ENCODE results near the gene FNTB. TPM values are rescaled to one million over a fixed set of nuclear protein-coding genes. Genes with fewer than 3 reads are reported as not detected.

FNTB gene
- total and polyA plus RNA-seq, 2 of the 13 experiments (the other 11 are each of a cell fraction or from before 2014, with no cell fraction given), result 23.6 to 28.5 TPM

- no peak for TF ChIP-seq DZIP1 (CRISPR knock-in tag; IDR thresholded peaks at IDR 0.05)
- TF ChIP-seq HNRNPL (IDR thresholded peaks at IDR 0.05; ENCODE audit: low read depth, low read length), result 0 out of 2 replicates have a peak, but pooled peaks have one; percentile 17
- no peak for TF ChIP-seq TRIM22 (IDR thresholded peaks at IDR 0.05)
- TF ChIP-seq ZNF652 (CRISPR knock-in tag; IDR thresholded peaks at IDR 0.05; ENCODE audit: borderline replicate concordance, low read depth), result peak; percentile 78
- no peak for TF ChIP-seq ZNF274 (CRISPR knock-in tag; IDR thresholded peaks at IDR 0.05)
Observed at GRCh38 chr14:64960762-64961276, 25.9 kb upstream of the FNTB start (continued).

- Histone ChIP-seq H3K9ac (ENCODE audit: insufficient read depth, low read depth, low read length) (no peak overlapping the region), H3K27ac (ENCODE audit: extremely low read length, insufficient read depth, low read length) (no peak overlapping the region), H3K4me3 (replicated peaks in 1 of 3; ENCODE audit: insufficient read depth in 1 of 3, low read depth in 2 of 3, low read length in 3 of 3) (no peak overlapping the region), H3K4me2 (ENCODE audit: low read depth, low read length) (no peak overlapping the region), H3K79me2 (ENCODE audit: insufficient read depth, low read length) (no peaks in the 10 kb centered on the region), H4K20me1 (ENCODE audit: insufficient read depth, low read length) (no peaks in the 10 kb centered on the region), H2AFZ (ENCODE audit: low read length) (no peak overlapping the region), H3K27me3 (ENCODE audit: control insufficient read depth in 1 of 2, insufficient read depth in 2 of 2, low read length in 2 of 2) (no peaks in the 10 kb centered on the region), H3K36me3 (replicated peaks in 1 of 2; ENCODE audit: control insufficient read depth in 1 of 2, insufficient read depth in 2 of 2, low read length in 2 of 2) (no peaks in the 10 kb centered on the region), H3K4me1 (ENCODE audit: insufficient read depth, low read length) (peaks cover 5% of the 10 kb centered on the region; the same call in 1 of the 2 replicates), H3K9me3 (ENCODE audit: low read length) (no peaks in the 10 kb centered on the region)
- ATAC-seq, result no peak
- TF ChIP-seq ZBTB37 (CRISPR knock-in tag; IDR thresholded peaks at IDR 0.05) (no peak), KAT2B (IDR thresholded peaks at IDR 0.05; ENCODE audit: borderline replicate concordance, low read depth, low read length) (no peak), ZGPAT (CRISPR knock-in tag; IDR thresholded peaks at IDR 0.05) (no peak), CTCF (CRISPR knock-in tag; IDR thresholded peaks at IDR 0.05) (0 out of 2 replicates have a peak, but pooled peaks have one; percentile 4), RBFOX2 (IDR thresholded peaks at IDR 0.05; ENCODE audit: low read depth, low read length) (no peak), ZNF878 (CRISPR knock-in tag; IDR thresholded peaks at IDR 0.05) (no peak)
- BruUV-seq (replicated peaks), result no TSS peak
- DNase-seq (ENCODE audit: low spot score), result no peak
- ChIA-PET CTCF (ENCODE audit: low intra/inter-chr PET ratio, low total read pairs) (no interaction called here), POLR2A (no interaction called here)
- in situ Hi-C loops (cut with HindIII; ENCODE audit: extremely low pct_ligation_motif_present, low pct_unique_long_range_greater_than_20kb), result no loop called here
- 100% methylated on average over 1 of the region's 1 CpG for WGBS (ENCODE audit: low lambda C conversion rate)
- intact Hi-C loops (cut with micrococcal nuclease; ENCODE audit: unreplicated experiment), result no loop called here
- no peak for FAIRE-seq
Observed at GRCh38 chr14:64963611-64964010, 23.1 kb upstream of the FNTB start.
